G401.6 (cell line): ENCODE results near the gene KDM4C.
"Not testable (repeated sequence)": the region's sequence is repeated elsewhere in the genome, so short reads cannot be mapped to it uniquely, and the experiment has no call there.

ENCODE experiments used
- FAIRE-seq: peaks from 2 replicates; lab custom pipeline; 2012; peaks lifted over from hg19 to GRCh38; lab: Jason Lieb, UNC

KDM4C gene

DNA sequence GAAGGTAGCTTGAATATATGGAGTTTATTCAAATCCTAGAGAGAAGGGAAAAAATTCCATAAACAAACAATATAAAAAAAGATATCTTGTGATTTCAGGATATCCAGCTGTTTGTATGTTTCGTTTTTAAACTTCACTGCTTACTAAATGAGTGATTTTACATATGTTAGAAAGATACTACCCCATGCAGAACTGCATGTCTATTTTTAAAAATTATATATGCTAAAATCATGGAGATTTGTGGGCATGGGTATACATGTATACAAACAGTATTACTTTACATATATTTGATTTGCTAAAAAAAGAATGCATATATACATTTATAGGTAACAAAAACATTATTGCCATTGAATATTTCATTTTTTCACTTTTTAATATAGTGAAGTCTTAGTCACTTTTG, 178.3 kb downstream of the KDM4C start:
- FAIRE-seq = peak; percentile 3

- no peak for FAIRE-seq
Measured at GRCh38 chr9:6937209-6937608, 179.4 kb downstream of the KDM4C start.

GRCh38 chr9:6938447-6938846, 180.7 kb downstream of the KDM4C start:
- FAIRE-seq = no peak

GRCh38 chr9:6938873-6939272, 181.1 kb downstream of the KDM4C start:
- FAIRE-seq = no peak

GRCh38 chr9:6941501-6941900, 183.7 kb downstream of the KDM4C start:
- FAIRE-seq = no peak

GRCh38 chr9:6942406-6942805, 184.6 kb downstream of the KDM4C start:
- no peak for FAIRE-seq

DNA sequence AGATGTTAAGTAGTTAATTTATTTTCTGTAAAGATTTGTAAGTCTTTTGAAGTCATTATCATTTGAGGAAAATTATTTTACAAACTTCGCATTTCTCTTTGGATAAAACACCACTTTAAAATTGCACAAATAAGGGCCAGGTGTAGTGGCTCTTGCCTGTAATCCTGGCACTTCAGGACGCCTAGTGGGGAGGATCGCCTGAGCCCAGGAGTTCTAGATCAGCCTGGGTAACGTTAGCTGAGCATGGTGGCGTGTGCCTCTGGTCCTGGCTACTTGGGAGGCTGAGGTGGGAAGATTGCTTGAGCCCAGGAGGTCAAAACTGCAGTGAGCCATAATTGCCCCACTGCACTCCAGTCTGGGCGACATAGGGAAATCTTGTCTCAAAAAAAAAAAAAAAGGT, 185.5 kb downstream of the KDM4C start:
- no peak for FAIRE-seq

GRCh38 chr9:6944093-6944551, 186.3 kb downstream of the KDM4C start:
- FAIRE-seq = no peak

- no peak for FAIRE-seq
Measured at GRCh38 chr9:6944896-6945295, 187.1 kb downstream of the KDM4C start.

DNA sequence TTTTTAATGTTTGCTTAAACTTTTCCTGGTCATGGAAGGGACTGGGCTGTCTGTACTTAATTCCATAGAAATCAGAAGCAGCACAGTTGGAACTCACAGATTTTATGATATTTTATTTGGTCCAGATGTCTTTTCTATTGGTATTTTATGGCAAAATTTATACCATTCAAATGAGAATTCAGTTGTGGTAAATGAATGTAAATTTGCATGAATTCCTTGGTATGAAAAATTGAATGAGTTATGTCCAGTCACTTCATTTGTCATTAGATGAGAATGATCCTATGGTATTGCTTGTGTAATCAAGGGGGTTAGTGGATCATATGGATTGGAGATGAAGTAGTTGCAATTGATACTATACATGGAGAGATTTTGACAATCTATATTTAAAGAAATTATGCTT, 188.0 kb downstream of the KDM4C start:
- FAIRE-seq = no peak

- peak; percentile 76 for FAIRE-seq
Measured at GRCh38 chr9:6946583-6947166, 188.9 kb downstream of the KDM4C start.

- FAIRE-seq = not testable (repeated sequence)
Measured at GRCh38 chr9:6948921-6949320, 191.1 kb downstream of the KDM4C start.

- no peak for FAIRE-seq
Measured at GRCh38 chr9:6955251-6955921, 197.6 kb downstream of the KDM4C start.

DNA sequence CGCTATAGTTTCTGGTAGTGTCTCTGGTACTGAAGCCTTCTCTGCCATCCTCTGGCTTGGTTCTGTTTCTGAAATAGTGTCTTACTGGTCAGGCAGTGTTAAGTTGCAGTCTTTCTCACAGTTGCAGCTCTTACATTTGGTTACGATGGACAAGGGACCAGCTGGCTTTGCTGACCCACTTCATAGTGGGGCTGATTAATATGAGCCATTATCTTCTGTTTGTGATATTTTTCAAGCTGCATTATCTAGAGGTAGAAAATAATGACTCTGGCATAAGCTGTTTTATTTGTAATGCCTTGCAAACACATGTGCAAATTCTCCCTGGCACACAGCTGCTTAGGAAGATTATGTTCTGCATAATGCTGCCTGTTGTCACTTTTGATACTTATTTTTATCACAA, 199.1 kb downstream of the KDM4C start:
- FAIRE-seq = no peak

DNA sequence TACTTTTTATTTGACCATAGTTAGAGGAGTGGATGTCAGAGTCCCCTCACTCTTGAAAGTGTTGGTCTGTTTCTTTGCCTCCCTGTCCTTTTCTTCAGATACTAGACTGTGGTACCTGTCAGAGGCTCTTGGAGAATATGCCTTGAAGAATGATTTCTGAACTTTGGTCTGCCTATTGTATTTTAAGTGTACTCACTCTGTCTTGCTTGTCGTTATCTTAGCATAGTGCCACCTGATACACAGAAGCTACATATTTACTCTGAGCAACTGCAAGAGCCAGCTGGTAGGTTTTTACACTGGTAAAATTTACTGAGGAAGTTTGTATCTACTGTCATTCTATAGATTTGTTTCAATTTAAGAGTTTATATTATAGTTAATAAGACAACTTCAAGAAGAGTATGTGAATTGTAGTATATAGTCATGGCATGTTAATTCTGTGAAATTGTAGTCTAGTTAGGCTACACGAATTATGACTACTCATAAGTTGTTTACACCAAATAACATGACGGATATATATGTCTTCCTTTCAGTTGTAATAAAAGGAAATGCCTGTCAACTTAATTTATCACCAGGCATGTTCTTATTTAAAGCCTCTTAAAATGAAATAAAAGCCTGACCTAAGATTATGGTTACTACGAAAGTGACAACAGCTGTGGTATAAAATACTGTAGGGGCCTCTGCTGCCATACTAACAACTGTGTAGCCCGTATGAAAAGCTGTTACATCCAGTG, 201.7 kb downstream of the KDM4C start:
- FAIRE-seq = no peak

DNA sequence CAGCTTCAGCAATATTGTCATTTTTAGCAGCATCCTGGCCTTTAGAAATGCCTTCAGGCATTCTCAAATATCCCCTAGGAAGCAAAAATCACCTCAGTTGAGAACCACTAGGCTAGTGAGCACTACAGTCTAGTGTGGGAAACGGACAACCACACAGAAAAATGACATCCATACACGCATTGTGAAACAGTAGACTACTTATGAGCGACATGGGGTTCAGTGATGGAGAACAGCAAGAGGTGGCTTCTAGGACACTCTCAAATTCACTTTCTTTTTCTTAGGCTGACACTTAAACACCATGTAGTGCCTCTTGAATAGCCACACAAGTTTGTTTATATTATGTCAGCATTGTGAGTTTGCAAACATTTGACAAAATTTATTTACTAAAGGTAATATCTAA, 203.0 kb downstream of the KDM4C start:
- no peak for FAIRE-seq

- FAIRE-seq = no peak
Measured at GRCh38 chr9:6961845-6962522, 204.2 kb downstream of the KDM4C start.

- FAIRE-seq = no peak
Measured at GRCh38 chr9:6965566-6965965, 207.8 kb downstream of the KDM4C start.

- FAIRE-seq = no peak
Measured at GRCh38 chr9:6968271-6968670, 210.5 kb downstream of the KDM4C start.

GRCh38 chr9:6969805-6970204, 212.0 kb downstream of the KDM4C start:
- FAIRE-seq = no peak

DNA sequence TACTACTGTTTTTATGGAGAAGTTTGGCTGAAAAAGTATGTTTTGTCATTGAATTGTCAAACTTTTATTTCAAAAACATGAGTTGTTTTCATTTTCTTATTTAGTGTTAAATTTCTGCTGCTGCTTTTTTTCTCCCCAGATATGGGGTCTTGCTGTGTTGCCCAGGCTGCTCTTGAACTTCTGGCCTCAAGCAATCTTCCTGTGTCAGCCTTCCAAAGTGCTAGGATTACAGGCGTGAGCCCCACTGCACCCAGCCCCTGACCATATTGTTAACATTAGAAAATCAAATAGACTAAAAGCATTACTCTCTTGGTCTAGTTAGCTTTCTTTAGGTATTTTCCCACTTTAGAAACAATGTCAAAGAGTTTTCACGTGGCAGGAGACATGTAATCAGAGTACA, 215.3 kb downstream of the KDM4C start:
- no peak for FAIRE-seq

DNA sequence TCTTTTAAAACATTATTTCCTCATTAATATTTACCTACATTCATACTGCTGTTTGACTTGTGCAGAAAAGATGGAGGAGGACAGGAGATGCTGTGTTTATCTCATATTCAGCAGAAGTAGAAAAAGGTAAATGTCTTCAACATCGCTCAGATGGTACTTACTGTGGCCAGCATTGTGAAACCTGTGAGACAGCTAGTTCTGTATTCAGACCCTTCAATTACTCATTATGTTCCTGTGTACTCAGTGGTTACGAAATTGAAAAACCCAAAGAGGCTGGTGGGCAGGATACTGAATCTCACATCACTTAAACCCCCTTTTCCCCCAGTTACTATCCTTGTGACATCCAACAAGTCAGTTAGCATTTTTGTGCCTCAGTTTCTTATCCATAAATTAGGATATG, 216.0 kb downstream of the KDM4C start:
- no peak for FAIRE-seq

GRCh38 chr9:6975198-6975597, 217.4 kb downstream of the KDM4C start:
- FAIRE-seq = no peak
